Neuron (in vitro differentiated cells): Measurements from ENCODE around the gene WNT6.

ENCODE experiments used
- H2AFZ ChIP-seq: one replicate; pipeline ENCODE4 v1.6.1; 2013; ENCODE audit warnings: low read depth, mild to moderate bottlenecking, inconsistent platforms, low read length, moderate library complexity
- H3K27me3 ChIP-seq: one replicate; pipeline ENCODE4 v1.6.1; 2013; ENCODE audit warnings: low read length; ENCODE audit not compliant: insufficient read depth
- H3K36me3 ChIP-seq: one replicate; pipeline ENCODE4 v1.6.1; 2013; ENCODE audit warnings: low read length; ENCODE audit not compliant: insufficient read depth
- H3K4me1 ChIP-seq: one replicate; pipeline ENCODE4 v1.6.1; 2013; ENCODE audit warnings: low read length; ENCODE audit not compliant: insufficient read depth
- H3K4me3 ChIP-seq: 2 replicates; pipeline ENCODE4 v1.5.1; 2013; ENCODE audit warnings: mild to moderate bottlenecking, low read length, moderate library complexity
- H3K9me3 ChIP-seq: one replicate; pipeline ENCODE4 v1.6.1; 2013; ENCODE audit warnings: low read length

The WNT6 gene

DNA sequence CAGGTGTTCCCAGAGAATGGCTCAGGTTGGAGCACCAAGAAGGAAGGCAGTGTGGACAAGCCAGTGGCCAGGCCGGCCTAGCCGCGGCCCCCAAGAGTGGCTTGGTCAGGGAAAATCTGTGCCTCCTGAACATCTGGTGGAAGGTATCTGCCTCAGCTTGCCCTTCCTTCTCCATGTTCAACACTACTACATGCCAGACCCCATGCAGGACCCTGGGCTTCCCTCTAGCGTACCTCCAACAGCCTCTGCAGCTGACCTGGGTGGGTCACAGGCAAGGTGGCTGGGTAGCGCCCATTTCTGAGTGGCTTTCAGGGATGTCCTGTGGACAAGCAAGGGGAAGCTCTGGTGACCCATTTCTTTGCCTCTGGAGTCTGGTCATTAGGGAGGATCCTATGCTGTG is 28.7 kb downstream of the WNT6 start:
- H3K27me3 ChIP-seq: peaks cover 60% of the 10 kb centered on the region
- H3K4me1 ChIP-seq: peaks cover 11% of the 10 kb centered on the region
- no peak overlapping the region for H2AFZ ChIP-seq

DNA sequence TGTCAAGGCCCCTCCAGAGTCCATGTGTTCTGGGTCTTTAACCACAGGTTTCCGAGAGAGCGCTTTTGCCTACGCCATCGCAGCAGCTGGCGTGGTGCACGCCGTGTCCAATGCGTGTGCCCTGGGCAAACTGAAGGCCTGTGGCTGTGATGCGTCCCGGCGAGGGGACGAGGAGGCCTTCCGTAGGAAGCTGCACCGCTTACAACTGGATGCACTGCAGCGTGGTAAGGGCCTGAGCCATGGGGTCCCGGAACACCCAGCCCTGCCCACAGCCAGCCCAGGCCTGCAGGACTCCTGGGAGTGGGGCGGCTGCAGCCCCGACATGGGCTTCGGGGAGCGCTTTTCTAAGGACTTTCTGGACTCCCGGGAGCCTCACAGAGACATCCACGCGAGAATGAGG is 30.3 kb downstream of the WNT6 start:
- Histone ChIP-seq H3K4me1 (peaks cover 11% of the 10 kb centered on the region), H2AFZ (no peak overlapping the region), H3K9me3 (no peaks in the 10 kb centered on the region), H3K4me3 (no peak overlapping the region), H3K36me3 (no peaks in the 10 kb centered on the region), H3K27me3 (peaks cover 65% of the 10 kb centered on the region)

More for the DNA sequence above, 28.7 kb downstream of the WNT6 start:
- H3K4me3 ChIP-seq: no peak overlapping the region
- H3K9me3 ChIP-seq: no peaks in the 10 kb centered on the region
- H3K36me3 ChIP-seq: no peaks in the 10 kb centered on the region

DNA sequence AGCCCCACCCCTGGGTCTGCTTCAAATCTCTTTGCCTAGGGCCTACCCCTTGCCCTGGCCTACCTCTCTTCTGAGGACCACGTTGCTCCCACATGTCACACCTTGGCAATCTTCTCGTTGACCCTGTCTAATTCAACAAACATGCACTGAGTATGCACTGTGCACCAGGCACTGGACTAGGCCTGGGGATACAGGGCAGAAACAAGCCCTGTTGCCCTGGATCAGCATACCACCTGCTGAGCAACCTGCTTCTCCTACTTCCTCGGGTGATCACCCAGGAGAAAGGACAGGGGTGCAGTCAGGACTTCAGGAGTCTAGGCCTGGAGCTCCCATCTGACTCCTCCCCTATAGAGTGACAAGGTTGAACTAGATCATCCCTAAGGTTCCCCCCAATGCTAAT is 30.8 kb downstream of the WNT6 start:
- peaks cover 11% of the 10 kb centered on the region for H3K4me1 ChIP-seq
- H3K27me3 ChIP-seq: peaks cover 65% of the 10 kb centered on the region
- H3K9me3 ChIP-seq: no peaks in the 10 kb centered on the region
- no peaks in the 10 kb centered on the region for H3K36me3 ChIP-seq
- H2AFZ ChIP-seq: no peak overlapping the region
- no peak overlapping the region for H3K4me3 ChIP-seq

DNA sequence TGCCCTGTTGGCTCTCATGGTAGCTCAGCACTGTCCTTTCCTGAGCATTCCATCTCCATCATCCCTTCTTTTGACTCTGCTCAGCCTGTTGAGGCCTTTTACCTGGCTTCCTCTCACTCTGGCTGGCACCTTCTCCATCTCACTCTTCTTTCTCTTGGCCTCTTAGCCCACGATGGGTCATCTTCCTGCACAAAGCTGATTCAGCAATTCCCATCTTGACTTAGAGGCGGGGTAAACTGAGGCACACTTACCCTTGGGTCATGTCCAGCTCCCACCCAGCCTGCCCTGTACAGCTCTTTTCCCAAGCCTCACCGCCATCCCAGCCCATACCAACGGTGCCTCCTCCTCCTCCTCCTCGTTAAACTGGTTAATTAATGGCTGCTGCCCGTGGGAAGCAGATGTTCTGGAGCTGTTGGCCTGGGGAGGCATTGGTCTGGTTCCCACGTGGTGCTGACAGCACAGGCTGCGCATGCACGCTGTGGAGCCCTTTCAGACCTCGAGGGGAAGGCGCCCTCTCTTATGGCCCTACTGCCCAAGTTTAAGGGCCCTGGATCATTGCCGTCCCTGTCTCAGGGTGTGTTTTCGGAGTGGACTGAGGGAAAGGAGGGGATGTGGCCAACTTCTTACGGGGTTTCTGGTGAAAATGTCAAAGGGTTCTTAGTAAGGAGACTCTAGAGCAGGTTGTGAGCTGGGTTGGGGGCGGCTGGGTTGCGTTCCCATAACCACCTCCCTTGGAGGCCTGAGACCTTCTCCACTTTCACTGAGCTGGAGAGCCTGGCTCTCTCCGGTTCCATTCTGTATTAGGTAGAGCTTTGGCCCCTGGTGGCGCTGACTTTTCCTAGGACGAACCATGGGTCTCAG is 31.9 kb downstream of the WNT6 start:
- H3K9me3 ChIP-seq: no peaks in the 10 kb centered on the region
- peaks cover 71% of the 10 kb centered on the region for H3K27me3 ChIP-seq
- no peak overlapping the region for H3K4me3 ChIP-seq
- H2AFZ ChIP-seq: no peak overlapping the region
- H3K4me1 ChIP-seq: peaks cover 8% of the 10 kb centered on the region
- H3K36me3 ChIP-seq: no peaks in the 10 kb centered on the region

DNA sequence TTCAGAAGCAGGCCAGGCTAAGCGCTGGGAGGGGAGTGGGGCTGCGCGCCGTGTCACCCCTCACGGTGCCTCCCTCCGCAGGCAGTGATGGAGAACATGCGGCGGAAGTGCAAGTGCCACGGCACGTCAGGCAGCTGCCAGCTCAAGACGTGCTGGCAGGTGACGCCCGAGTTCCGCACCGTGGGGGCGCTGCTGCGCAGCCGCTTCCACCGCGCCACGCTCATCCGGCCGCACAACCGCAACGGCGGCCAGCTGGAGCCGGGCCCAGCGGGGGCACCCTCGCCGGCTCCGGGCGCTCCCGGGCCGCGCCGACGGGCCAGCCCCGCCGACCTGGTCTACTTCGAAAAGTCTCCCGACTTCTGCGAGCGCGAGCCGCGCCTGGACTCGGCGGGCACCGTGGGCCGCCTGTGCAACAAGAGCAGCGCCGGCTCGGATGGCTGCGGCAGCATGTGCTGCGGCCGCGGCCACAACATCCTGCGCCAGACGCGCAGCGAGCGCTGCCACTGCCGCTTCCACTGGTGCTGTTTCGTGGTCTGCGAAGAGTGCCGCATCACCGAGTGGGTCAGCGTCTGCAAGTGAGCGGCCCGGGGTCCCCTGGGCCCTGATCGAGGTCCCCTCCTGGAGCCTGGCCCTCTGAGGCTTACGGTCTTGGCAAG is 33.2 kb downstream of the WNT6 start:
- Histone ChIP-seq H2AFZ (peak overlapping the region; percentile 92), H3K4me3 (peak overlapping the region; percentile 39), H3K4me1 (peaks cover 13% of the 10 kb centered on the region), H3K9me3 (no peaks in the 10 kb centered on the region), H3K27me3 (peaks cover 77% of the 10 kb centered on the region), H3K36me3 (no peaks in the 10 kb centered on the region)

DNA sequence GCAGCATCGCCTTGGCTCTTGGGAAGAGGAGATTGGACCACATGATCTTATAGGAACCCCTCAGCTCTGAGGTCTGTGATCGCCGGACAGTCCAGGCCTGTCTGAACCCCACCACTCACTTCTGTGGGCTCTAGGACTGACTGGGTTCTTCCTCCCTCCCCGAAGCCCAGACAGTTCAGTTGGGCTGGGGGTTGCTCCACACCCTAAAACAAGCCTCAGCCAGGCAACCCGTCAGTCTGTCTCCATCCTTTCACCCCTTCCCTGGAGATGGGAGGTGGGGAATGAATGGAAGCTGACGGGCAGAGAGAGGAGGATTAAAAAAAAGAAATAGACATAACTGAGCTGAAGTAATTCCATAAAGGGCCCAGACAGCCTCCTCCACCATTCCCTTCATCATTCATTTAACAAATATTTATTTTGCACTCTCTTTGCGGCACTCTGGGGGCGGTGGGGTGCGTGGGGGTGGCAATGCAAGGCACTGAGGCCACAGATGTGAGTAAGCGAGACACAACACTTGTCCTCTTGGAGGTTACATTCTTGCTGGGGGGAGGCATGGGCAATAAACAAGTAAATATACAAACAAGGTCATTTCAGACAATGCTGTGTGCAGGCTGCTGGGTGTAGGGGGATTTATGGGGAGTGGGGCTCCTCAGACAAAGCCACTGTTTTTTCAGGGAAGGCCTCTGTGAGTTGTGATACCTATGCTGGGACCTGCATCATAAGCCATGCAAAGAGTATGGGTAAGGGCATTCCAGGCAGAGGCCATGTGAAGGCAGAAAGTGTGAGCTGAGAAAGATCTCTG is 33.9 kb downstream of the WNT6 start:
- Histone ChIP-seq H2AFZ (peak overlapping the region; percentile 92), H3K4me3 (peak overlapping the region; percentile 39), H3K27me3 (peaks cover 77% of the 10 kb centered on the region), H3K36me3 (no peaks in the 10 kb centered on the region), H3K9me3 (no peaks in the 10 kb centered on the region), H3K4me1 (peaks cover 13% of the 10 kb centered on the region)

DNA sequence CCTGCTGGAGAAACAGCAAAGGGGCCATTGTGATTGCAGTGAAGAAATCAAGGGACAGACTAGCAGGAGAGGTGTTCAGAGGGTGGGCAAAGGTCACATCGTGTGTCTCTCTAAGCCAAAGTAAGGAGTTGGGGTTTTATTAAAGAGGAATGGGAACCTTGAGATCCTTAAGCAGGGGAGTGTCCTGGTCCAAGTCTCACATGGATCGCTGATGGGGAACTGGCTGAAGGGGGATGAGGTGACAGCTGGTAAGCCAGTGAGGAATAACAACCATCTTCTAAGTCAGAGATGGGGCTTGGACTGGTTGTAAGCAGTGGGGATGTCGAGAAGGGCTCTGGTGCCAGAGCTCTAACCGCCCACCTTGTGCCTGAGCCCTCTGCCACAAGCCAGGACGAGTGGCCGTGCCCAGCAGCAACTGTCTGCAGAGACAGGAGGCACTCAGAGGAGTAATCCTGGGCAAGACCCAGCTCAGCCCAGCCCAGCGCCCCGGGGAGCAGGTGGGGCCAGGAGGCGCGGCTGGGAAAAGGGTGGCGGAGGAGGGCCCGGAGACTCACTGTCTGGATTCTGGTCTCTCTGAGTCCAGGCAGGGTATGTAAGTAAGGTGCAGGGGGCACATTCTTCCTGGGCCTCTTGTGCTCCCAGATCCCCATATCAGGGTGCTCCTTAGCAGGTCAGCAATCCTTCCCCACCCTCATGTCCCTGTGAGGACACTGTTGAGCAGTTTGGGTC is 34.7 kb downstream of the WNT6 start:
- Histone ChIP-seq H3K4me1 (peaks cover 13% of the 10 kb centered on the region), H3K9me3 (no peaks in the 10 kb centered on the region)

DNA sequence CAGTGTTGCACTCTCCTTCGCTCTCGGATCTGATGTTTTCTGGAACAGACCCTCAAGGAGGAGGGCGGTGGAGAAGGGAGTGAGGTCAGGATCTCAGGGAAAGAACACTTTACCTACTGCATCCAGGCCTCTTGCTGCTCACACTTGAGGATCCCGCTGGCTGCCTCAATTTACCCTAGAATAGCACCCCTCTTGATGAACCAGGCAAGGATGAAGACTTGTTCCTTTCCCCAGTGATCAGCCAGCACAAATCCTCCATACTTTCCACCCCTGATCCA is 35.2 kb downstream of the WNT6 start:
- Histone ChIP-seq H3K9me3 (no peaks in the 10 kb centered on the region), H3K4me3 (no peak overlapping the region), H3K27me3 (peaks cover 89% of the 10 kb centered on the region), H3K4me1 (peaks cover 13% of the 10 kb centered on the region), H2AFZ (no peak overlapping the region), H3K36me3 (no peaks in the 10 kb centered on the region)

More for the DNA sequence above, 34.7 kb downstream of the WNT6 start:
- no peak overlapping the region for H2AFZ ChIP-seq
- peaks cover 84% of the 10 kb centered on the region for H3K27me3 ChIP-seq
- no peak overlapping the region for H3K4me3 ChIP-seq
- no peaks in the 10 kb centered on the region for H3K36me3 ChIP-seq

DNA sequence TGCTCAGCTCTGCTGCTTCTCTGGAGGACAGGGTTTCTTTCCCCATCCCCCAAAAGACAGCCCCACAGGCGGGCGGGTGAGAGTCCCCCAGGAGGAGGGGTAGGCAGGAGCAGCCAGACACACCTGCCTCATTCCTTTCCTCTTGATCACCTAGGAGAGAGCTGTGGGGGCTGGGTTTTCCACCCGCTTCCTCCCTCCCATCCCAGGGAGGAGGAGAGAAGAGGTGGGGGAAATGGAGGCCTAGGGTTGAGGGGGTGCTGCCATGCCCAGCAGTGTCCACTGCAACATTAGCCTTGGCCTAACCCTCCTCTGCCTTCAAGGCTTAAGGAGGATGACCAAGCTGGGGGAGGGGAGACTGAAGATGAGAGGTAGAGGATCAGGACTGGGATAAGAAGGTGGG is 35.7 kb downstream of the WNT6 start:
- Histone ChIP-seq H2AFZ (no peak overlapping the region), H3K4me3 (no peak overlapping the region), H3K36me3 (no peaks in the 10 kb centered on the region), H3K9me3 (no peaks in the 10 kb centered on the region), H3K27me3 (peaks cover 85% of the 10 kb centered on the region), H3K4me1 (peaks cover 13% of the 10 kb centered on the region)

DNA sequence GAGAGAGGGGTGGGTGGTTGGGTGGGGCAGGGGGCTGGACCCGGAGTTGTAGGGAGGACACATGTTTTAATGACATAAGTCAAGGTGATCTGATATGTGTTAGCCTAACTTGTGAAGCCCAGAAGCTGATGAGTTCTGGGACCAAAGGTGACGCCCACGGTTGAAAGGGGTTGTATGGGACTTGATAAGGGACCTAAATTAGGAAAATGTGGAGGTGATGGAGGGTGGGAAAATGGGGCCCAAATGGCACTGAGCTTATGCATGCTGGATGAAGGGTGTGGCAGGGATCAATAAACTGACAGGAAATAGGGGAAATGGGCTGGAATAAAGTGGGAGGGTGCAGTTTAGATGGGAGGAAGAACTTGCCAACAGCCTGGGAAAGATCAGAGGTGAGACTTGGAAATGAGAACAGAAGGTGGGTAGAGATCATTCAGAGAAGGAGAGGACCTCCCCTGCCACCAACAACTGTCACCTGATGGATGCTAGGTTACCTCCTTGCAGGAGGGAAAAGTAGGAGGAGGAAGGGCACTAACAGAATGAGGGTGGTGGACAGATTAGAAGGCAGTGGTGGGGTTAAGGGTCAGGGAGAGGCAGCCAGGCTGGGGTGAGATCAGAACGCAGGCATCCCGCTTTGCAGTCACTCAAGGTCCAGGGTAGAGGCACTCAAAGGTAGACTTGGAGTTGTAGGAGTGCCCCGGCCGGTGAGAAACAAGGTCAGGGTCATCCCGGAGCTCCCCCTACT is 36.3 kb downstream of the WNT6 start:
- Histone ChIP-seq H3K9me3 (peaks cover 1% of the 10 kb centered on the region), H3K4me3 (no peak overlapping the region), H2AFZ (no peak overlapping the region), H3K4me1 (peaks cover 13% of the 10 kb centered on the region), H3K36me3 (no peaks in the 10 kb centered on the region), H3K27me3 (peaks cover 86% of the 10 kb centered on the region)

DNA sequence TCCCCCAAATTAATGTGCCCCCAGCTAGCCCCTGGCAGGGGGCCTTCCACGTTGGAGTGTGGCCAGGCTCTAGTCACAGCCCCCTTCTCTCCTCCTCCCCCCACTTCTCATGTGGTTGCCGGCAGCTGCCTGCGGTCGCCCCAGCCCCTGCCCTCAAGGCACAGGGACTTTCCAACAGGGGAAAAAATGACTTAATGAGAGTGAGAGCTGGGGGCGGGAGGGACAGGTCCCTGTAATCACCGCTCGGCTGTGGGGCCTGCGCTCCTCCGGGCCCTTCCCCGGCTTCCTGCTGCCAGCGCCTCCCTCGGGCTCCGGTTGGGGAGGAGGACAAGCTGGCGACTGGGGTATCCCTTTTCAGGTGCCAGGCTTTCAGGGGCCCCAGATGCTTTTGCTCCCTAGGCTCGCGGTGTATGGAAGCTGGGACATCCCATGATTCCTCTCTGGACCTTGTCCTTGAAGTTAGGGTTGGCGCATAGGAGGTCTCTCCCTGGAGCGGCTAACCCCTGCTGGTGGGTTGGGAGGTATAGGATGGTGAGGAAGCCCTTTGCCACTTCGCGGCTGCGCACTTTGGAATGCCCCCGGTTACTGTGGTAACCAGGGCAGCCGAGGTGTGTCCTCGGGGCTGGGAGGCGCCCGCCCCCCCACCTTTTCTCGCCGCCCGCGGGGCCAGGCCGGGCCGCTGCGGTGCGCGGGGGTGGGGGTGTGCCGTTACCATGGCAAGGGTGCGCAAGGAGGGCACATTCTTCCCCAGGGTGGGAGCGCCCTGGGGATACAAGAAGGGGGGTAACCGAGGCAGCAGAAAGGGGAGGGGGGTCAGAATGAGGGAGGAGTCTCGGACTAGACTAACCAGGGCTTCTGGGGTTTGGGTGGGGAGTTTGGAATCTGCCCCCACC is 37.1 kb downstream of the WNT6 start:
- Histone ChIP-seq H3K9me3 (peaks cover 3% of the 10 kb centered on the region), H3K4me1 (peaks cover 13% of the 10 kb centered on the region), H3K27me3 (peaks cover 81% of the 10 kb centered on the region), H2AFZ (no peak overlapping the region), H3K36me3 (no peaks in the 10 kb centered on the region), H3K4me3 (no peak overlapping the region)
